Activated CD4-positive, alpha-beta T cell treated with anti-CD3 and anti-CD28 coated beads for 4 hours (primary cell): Measurements from ENCODE around the gene VMAC.

Source experiments
- DNase-seq, 2 donors: peaks; one replicate each; pipeline ENCODE4 v3.0.0-alpha.2; 2020

Gene VMAC

GRCh38 chr19:5954293-5954692, 49.6 kb downstream of the VMAC start:
- DNase-seq, result no peak

- DNase-seq, result no peak
Measured at GRCh38 chr19:5955636-5955935, 50.9 kb downstream of the VMAC start.

- no peak for DNase-seq
Measured at GRCh38 chr19:5956323-5956722, 51.7 kb downstream of the VMAC start.

GRCh38 chr19:5956728-5957127, 52.1 kb downstream of the VMAC start:
- no peak for DNase-seq

GRCh38 chr19:5957170-5957569, 52.5 kb downstream of the VMAC start:
- DNase-seq, result no peak

- DNase-seq, result no peak
Measured at GRCh38 chr19:5958074-5958850, 53.6 kb downstream of the VMAC start.

- DNase-seq, result no peak
Measured at GRCh38 chr19:5958851-5959122, 54.1 kb downstream of the VMAC start.

- no peak for DNase-seq
Measured at GRCh38 chr19:5959260-5960004, 54.8 kb downstream of the VMAC start.
